NCI-H1417 (cell line): ENCODE measurements around the gene ATXN7L3B.

Source experiments
- DNase-seq, 3 experiments: peaks; one replicate each; lab custom pipeline; 2025; lab: John Stamatoyannopoulos, UW

Gene ATXN7L3B

GRCh38 chr12:74551291-74551690 is 13.7 kb downstream of the ATXN7L3B start:
- DNase-seq, result no peak

- DNase-seq, result no peak
These were observed 14.6 kb downstream of the ATXN7L3B start for GRCh38 chr12:74552201-74552600.

GRCh38 chr12:74559728-74560127 is 22.1 kb downstream of the ATXN7L3B start:
- DNase-seq, result no peak

GRCh38 chr12:74563927-74564326 is 26.3 kb downstream of the ATXN7L3B start:
- no peak for DNase-seq

GRCh38 chr12:74578486-74578885 is 40.9 kb downstream of the ATXN7L3B start:
- DNase-seq, result no peak

- no peak for DNase-seq
These were observed 41.8 kb downstream of the ATXN7L3B start for GRCh38 chr12:74579446-74579845.

- DNase-seq, result no peak
These were observed 42.3 kb downstream of the ATXN7L3B start for GRCh38 chr12:74579981-74580380.

GRCh38 chr12:74581439-74581838 is 43.8 kb downstream of the ATXN7L3B start:
- DNase-seq, result no peak

GRCh38 chr12:74584483-74585062 is 46.9 kb downstream of the ATXN7L3B start:
- no peak for DNase-seq

GRCh38 chr12:74586251-74586650 is 48.6 kb downstream of the ATXN7L3B start:
- DNase-seq, result peak in 2 of 3 experiments; percentile 49 to 78
